Stimulated activated naive B cell treated with anti-CD40 and anti-IgM and Interleukin-4, amounts not matched to agents 10 μg/mL and 1 μg/mL and 100 μg/mL, for 72 hours (primary cell): ENCODE results near the gene ENOX1.
A peak's percentile ranks its signal among the peaks of the same experiment; 100 is the strongest.
"Not testable (repeated sequence)": the region's sequence is repeated elsewhere in the genome, so short reads cannot be mapped to it uniquely, and the experiment has no call there.

Experiments
- ATAC-seq, 2 donors: fragments of 150-1000 bp; cut with Tn5 transposase; replicated peaks; 2 replicates each; pipeline ENCODE4 v1.10.0; 2021; ENCODE audit warnings: moderate library complexity in 1 of 2
- DNase-seq: peaks from one replicate; pipeline ENCODE4 v3.0.0; 2021
- H3K27ac Mint-ChIP-seq: one replicate; pipeline ENCODE4 v1.8.0; 2022; ENCODE audit warnings: mild to moderate bottlenecking, mixed read lengths
- H3K27me3 Mint-ChIP-seq, 2 donors: one replicate each; pipeline ENCODE4 v1.8.0; 2022; ENCODE audit warnings: mixed read lengths in 2 of 2
- H3K36me3 Mint-ChIP-seq, 2 donors: one replicate each; pipeline ENCODE4 v1.8.0; 2022; ENCODE audit warnings: mixed read lengths in 2 of 2, mild to moderate bottlenecking in 1 of 2
- H3K4me1 Mint-ChIP-seq, 2 donors: one replicate each; pipeline ENCODE4 v1.8.0; 2022; ENCODE audit warnings: mixed read lengths in 2 of 2, mild to moderate bottlenecking in 1 of 2
- H3K4me3 Mint-ChIP-seq, 2 donors: one replicate each; pipeline ENCODE4 v1.8.0; 2022; ENCODE audit warnings: mild to moderate bottlenecking in 2 of 2, mixed read lengths in 2 of 2, moderate library complexity in 1 of 2
- H3K9me3 Mint-ChIP-seq, 2 donors: one replicate each; pipeline ENCODE4 v1.8.0; 2022; ENCODE audit warnings: mixed read lengths in 2 of 2, mild to moderate bottlenecking in 1 of 2

The ENOX1 gene

GRCh38 chr13:43786766-43787517 lies at the start of gene ENOX1:
Gene ENOX1, minus strand, starts transcription at chr13:43786972.
- Mint-ChIP-seq H3K27ac (no peak within 1 kb of the TSS), H3K4me3 (peak within 1 kb of the TSS; percentile 88), H3K4me1 (peaks cover 13 to 23% of the 10 kb centered on the region in 2 donors), H3K27me3 (peaks cover 36 to 49% of the 10 kb centered on the region in 2 donors), H3K36me3 (no peaks in the 10 kb centered on the region), H3K9me3 (no peaks in the 10 kb centered on the region)
- DNase-seq: peak; percentile 6
- peak; percentile 63 to 68 for ATAC-seq

GRCh38 chr13:43835701-43836100 lies 48.9 kb upstream of the ENOX1 start:
- Mint-ChIP-seq H3K27ac (no peak overlapping the region), H3K36me3 (no peaks in the 10 kb centered on the region), H3K9me3 (peaks cover under 1% of the 10 kb centered on the region in 2 donors), H3K4me3 (no peak overlapping the region), H3K27me3 (no peaks in the 10 kb centered on the region), H3K4me1 (no peaks in the 10 kb centered on the region)
- ATAC-seq (no peak), DNase-seq (no peak)

GRCh38 chr13:43831088-43831487 lies 44.3 kb upstream of the ENOX1 start:
- no peaks in the 10 kb centered on the region for H3K4me1 Mint-ChIP-seq
- no peaks in the 10 kb centered on the region for H3K9me3 Mint-ChIP-seq
- no peaks in the 10 kb centered on the region for H3K27me3 Mint-ChIP-seq
- no peak for DNase-seq
- H3K4me3 Mint-ChIP-seq: no peak overlapping the region
- no peak for ATAC-seq
- H3K36me3 Mint-ChIP-seq: no peaks in the 10 kb centered on the region
- H3K27ac Mint-ChIP-seq: no peak overlapping the region

GRCh38 chr13:43830497-43830881 lies 43.7 kb upstream of the ENOX1 start:
- Mint-ChIP-seq H3K4me1 (no peaks in the 10 kb centered on the region), H3K27ac (no peak overlapping the region), H3K9me3 (no peaks in the 10 kb centered on the region), H3K36me3 (no peaks in the 10 kb centered on the region), H3K4me3 (no peak overlapping the region), H3K27me3 (no peaks in the 10 kb centered on the region)
- ATAC-seq (no peak), DNase-seq (no peak)

- not testable (repeated sequence) for DNase-seq, H3K4me1 Mint-ChIP-seq, ATAC-seq, H3K4me3 Mint-ChIP-seq, H3K27me3 Mint-ChIP-seq, H3K9me3 Mint-ChIP-seq, H3K36me3 Mint-ChIP-seq, H3K27ac Mint-ChIP-seq
Measured at GRCh38 chr13:43824656-43825055, 37.9 kb upstream of the ENOX1 start.

- Mint-ChIP-seq H3K4me1 (no peaks in the 10 kb centered on the region), H3K27me3 (peaks cover 0 to 5% of the 10 kb centered on the region in 2 donors), H3K36me3 (peaks cover 4 to 5% of the 10 kb centered on the region in 2 donors), H3K4me3 (no peak overlapping the region), H3K9me3 (peaks cover 4 to 5% of the 10 kb centered on the region in 2 donors), H3K27ac (no peak overlapping the region)
- no peak for ATAC-seq
- no peak for DNase-seq
Measured at GRCh38 chr13:43822969-43823368, 36.2 kb upstream of the ENOX1 start.

- Mint-ChIP-seq H3K4me3 (no peak overlapping the region), H3K9me3 (peaks cover 5 to 6% of the 10 kb centered on the region in 2 donors), H3K27ac (no peak overlapping the region), H3K27me3 (peaks cover 0 to 5% of the 10 kb centered on the region in 2 donors), H3K4me1 (no peaks in the 10 kb centered on the region), H3K36me3 (peaks cover 4 to 5% of the 10 kb centered on the region in 2 donors)
- no peak for ATAC-seq
- no peak for DNase-seq
Measured at GRCh38 chr13:43816401-43816889, 29.7 kb upstream of the ENOX1 start.

GRCh38 chr13:43815204-43815603 lies 28.4 kb upstream of the ENOX1 start:
- no peak for ATAC-seq
- DNase-seq: no peak
- H3K4me3 Mint-ChIP-seq: no peak overlapping the region
- H3K36me3 Mint-ChIP-seq: peaks cover 4 to 5% of the 10 kb centered on the region in 2 donors
- peaks cover 5 to 6% of the 10 kb centered on the region in 2 donors for H3K9me3 Mint-ChIP-seq
- H3K27ac Mint-ChIP-seq: no peak overlapping the region
- H3K27me3 Mint-ChIP-seq: peaks cover 0 to 5% of the 10 kb centered on the region in 2 donors
- H3K4me1 Mint-ChIP-seq: no peaks in the 10 kb centered on the region

- Mint-ChIP-seq H3K27me3 (peaks cover 0 to 4% of the 10 kb centered on the region in 2 donors), H3K27ac (no peak overlapping the region), H3K4me1 (peaks cover 1 to 4% of the 10 kb centered on the region in 2 donors), H3K4me3 (no peak overlapping the region), H3K36me3 (no peaks in the 10 kb centered on the region), H3K9me3 (no peaks in the 10 kb centered on the region)
- DNase-seq (no peak), ATAC-seq (no peak)
Measured at GRCh38 chr13:43808676-43809075, 21.9 kb upstream of the ENOX1 start.

GRCh38 chr13:43805681-43806128 lies 18.9 kb upstream of the ENOX1 start:
- DNase-seq (no peak), ATAC-seq (peak; percentile 33 to 49)
- Mint-ChIP-seq H3K4me3 (no peak overlapping the region), H3K27ac (no peak overlapping the region), H3K9me3 (no peaks in the 10 kb centered on the region), H3K36me3 (no peaks in the 10 kb centered on the region), H3K4me1 (peaks cover 1 to 4% of the 10 kb centered on the region in 2 donors), H3K27me3 (peaks cover 0 to 4% of the 10 kb centered on the region in 2 donors)

GRCh38 chr13:43805071-43805468 lies 18.3 kb upstream of the ENOX1 start:
- H3K27me3 Mint-ChIP-seq: peaks cover 0 to 4% of the 10 kb centered on the region in 2 donors
- H3K4me1 Mint-ChIP-seq: peaks cover 1 to 4% of the 10 kb centered on the region in 2 donors
- H3K4me3 Mint-ChIP-seq: no peak overlapping the region
- no peaks in the 10 kb centered on the region for H3K36me3 Mint-ChIP-seq
- no peak for DNase-seq
- ATAC-seq: peak; percentile 27 to 73
- H3K9me3 Mint-ChIP-seq: no peaks in the 10 kb centered on the region
- no peak overlapping the region for H3K27ac Mint-ChIP-seq

- Mint-ChIP-seq H3K27ac (no peak overlapping the region), H3K36me3 (no peaks in the 10 kb centered on the region), H3K27me3 (peaks cover 0 to 4% of the 10 kb centered on the region in 2 donors), H3K4me3 (no peak overlapping the region), H3K9me3 (no peaks in the 10 kb centered on the region), H3K4me1 (peaks cover 1 to 3% of the 10 kb centered on the region in 2 donors)
- ATAC-seq (peak; percentile 64 to 69), DNase-seq (no peak)
Measured at GRCh38 chr13:43804461-43805070, 17.8 kb upstream of the ENOX1 start.

GRCh38 chr13:43802511-43802910 lies 15.7 kb upstream of the ENOX1 start:
- Mint-ChIP-seq H3K36me3 (no peaks in the 10 kb centered on the region), H3K4me1 (peaks cover 0 to 1% of the 10 kb centered on the region in 2 donors), H3K4me3 (no peak overlapping the region), H3K27me3 (peaks cover 0 to 4% of the 10 kb centered on the region in 2 donors), H3K27ac (no peak overlapping the region), H3K9me3 (no peaks in the 10 kb centered on the region)
- ATAC-seq (no peak), DNase-seq (no peak)

- ATAC-seq: no peak
- H3K4me1 Mint-ChIP-seq: peaks cover 0 to 1% of the 10 kb centered on the region in 2 donors
Measured at GRCh38 chr13:43800828-43801227, 14.1 kb upstream of the ENOX1 start.

GRCh38 chr13:43799191-43799590 lies 12.4 kb upstream of the ENOX1 start:
- DNase-seq (no peak), ATAC-seq (no peak)
- Mint-ChIP-seq H3K36me3 (no peaks in the 10 kb centered on the region), H3K27ac (no peak overlapping the region), H3K4me3 (no peak overlapping the region), H3K27me3 (no peaks in the 10 kb centered on the region), H3K4me1 (peaks cover 0 to 1% of the 10 kb centered on the region in 2 donors), H3K9me3 (no peaks in the 10 kb centered on the region)

More at GRCh38 chr13:43800828-43801227, 14.1 kb upstream of the ENOX1 start:
- Mint-ChIP-seq H3K27me3 (peaks cover 0 to 4% of the 10 kb centered on the region in 2 donors), H3K36me3 (no peaks in the 10 kb centered on the region), H3K9me3 (no peaks in the 10 kb centered on the region), H3K4me3 (no peak overlapping the region), H3K27ac (no peak overlapping the region)
- DNase-seq: no peak
